Neural cell (in vitro differentiated cells): ENCODE measurements around the gene HMCN2. TPM values are rescaled to one million over a fixed set of nuclear protein-coding genes. Genes with fewer than 3 reads are reported as not detected.
"Not testable (repeated sequence)": the region's sequence is repeated elsewhere in the genome, so short reads cannot be mapped to it uniquely, and the experiment has no call there.

ENCODE experiments used
- H2AFZ ChIP-seq: fragments of 200-600, 300-800 bp; sonication (generic), shearing (Covaris generic); 2 replicates; pipeline ENCODE4 v1.6.0; 2014; ENCODE audit warnings: low read depth, mild to moderate bottlenecking, antibody characterized with exemption, low read length, moderate library complexity
- H3F3A ChIP-seq: fragments of 200-600 bp; shearing (Covaris generic); 2 replicates; pipeline ENCODE4 v1.6.1; 2016; ENCODE audit warnings: mild to moderate bottlenecking, moderate library complexity, mixed read lengths, antibody characterized with exemption, low read length; ENCODE audit not compliant: insufficient read depth, poor library complexity, severe bottlenecking
- H3K27ac ChIP-seq: fragments of 200-600, 300-800 bp; sonication (generic), shearing (Covaris generic); 2 replicates; pipeline ENCODE4 v1.5.1; 2014; ENCODE audit warnings: mild to moderate bottlenecking, low read length, moderate library complexity
- H3K27me3 ChIP-seq: fragments of 300-800, 200-600 bp; sonication (generic), shearing (Covaris generic); 2 replicates; pipeline ENCODE4 v1.6.0; 2014; ENCODE audit warnings: mild to moderate bottlenecking, low read depth, low read length, moderate library complexity; ENCODE audit not compliant: insufficient read depth
- H3K36me3 ChIP-seq: fragments of 300-800, 200-600 bp; sonication (generic), shearing (Covaris generic); 2 replicates; pipeline ENCODE4 v1.5.1; 2014; ENCODE audit warnings: mild to moderate bottlenecking, antibody characterized with exemption, low read length, moderate library complexity; ENCODE audit not compliant: insufficient read depth
- H3K4me2 ChIP-seq: fragments of 300-800, 200-600 bp; sonication (generic), shearing (Covaris generic); 2 replicates; pipeline ENCODE4 v1.6.0; 2014; ENCODE audit warnings: mild to moderate bottlenecking, low read length
- H3K4me3 ChIP-seq: fragments of 300-800, 200-600 bp; sonication (generic), shearing (Covaris generic); 2 replicates; pipeline ENCODE4 v1.5.1; 2014; ENCODE audit warnings: mild to moderate bottlenecking, low read length, moderate library complexity
- H3K79me2 ChIP-seq: fragments of 200-600 bp; shearing (Covaris generic); replicated peaks from 2 replicates; pipeline ENCODE4 v1.6.0; 2014; ENCODE audit warnings: mild to moderate bottlenecking, low read length, moderate library complexity; ENCODE audit not compliant: insufficient read depth
- H3K9ac ChIP-seq: fragments of 300-800, 200-600 bp; sonication (generic), shearing (Covaris generic); 2 replicates; pipeline ENCODE4 v1.6.1; 2016; ENCODE audit warnings: mild to moderate bottlenecking, low read length, mixed read lengths
- H3K9me2 ChIP-seq: fragments of 200-600 bp; shearing (Covaris generic); 2 replicates; pipeline ENCODE4 v1.6.1; 2016; ENCODE audit warnings: mild to moderate bottlenecking, low read length, mixed read lengths; ENCODE audit not compliant: insufficient read depth
- H3K9me3 ChIP-seq: fragments of 200-600, 300-800 bp; sonication (generic), shearing (Covaris generic); 2 replicates; pipeline ENCODE4 v1.6.1; 2016; ENCODE audit warnings: mild to moderate bottlenecking, mixed run types, low read length, moderate library complexity, mixed read lengths
- H4K20me1 ChIP-seq: fragments of 200-600 bp; shearing (Covaris generic); 2 replicates; pipeline ENCODE4 v1.6.1; 2016; ENCODE audit warnings: mild to moderate bottlenecking, mixed run types; ENCODE audit not compliant: insufficient read depth
- EP300 ChIP-seq: fragments of 450-650 bp; conservative IDR thresholded peaks from 2 replicates; pipeline ENCODE4 v1.6.1; 2014; ENCODE audit warnings: antibody characterized with exemption, mild to moderate bottlenecking, moderate library complexity; ENCODE audit not compliant: poor library complexity, severe bottlenecking
- EZH2 ChIP-seq: fragments of 200-600, 300-800 bp; shearing (Covaris generic), sonication (generic); IDR thresholded peaks from 2 replicates; pipeline ENCODE4 v1.6.1; 2014; ENCODE audit warnings: antibody characterized with exemption, low read length, borderline replicate concordance, mild to moderate bottlenecking; ENCODE audit not compliant: insufficient read depth, poor library complexity, severe bottlenecking
- MXI1 ChIP-seq: fragments of 450-650 bp; conservative IDR thresholded peaks from 2 replicates; pipeline ENCODE4 v1.6.1; 2014; ENCODE audit warnings: antibody characterized with exemption, mild to moderate bottlenecking; ENCODE audit not compliant: poor library complexity, severe bottlenecking
- POLR2AphosphoS5 ChIP-seq: IDR thresholded peaks from 2 replicates; pipeline ENCODE4 v1.6.1; 2012
- RAD21 ChIP-seq: fragments of 450-650 bp; conservative IDR thresholded peaks from 2 replicates; pipeline ENCODE4 v1.6.1; 2014; ENCODE audit warnings: antibody characterized with exemption, mild to moderate bottlenecking, moderate library complexity
- SMC3 ChIP-seq: fragments of 450-650 bp; conservative IDR thresholded peaks from 2 replicates; pipeline ENCODE4 v1.6.1; 2014; ENCODE audit warnings: antibody characterized with exemption, mild to moderate bottlenecking, moderate library complexity; ENCODE audit not compliant: poor library complexity
- TAF1 ChIP-seq: IDR thresholded peaks from 2 replicates; pipeline ENCODE4 v1.6.1; 2012; ENCODE audit warnings: low read depth
- polyA plus RNA-seq: library from polyadenylated mRNA; depleted of rRNA; stranded (reverse); fragments of >200 nt; gene quantifications from 2 replicates; pipeline ENCODE4 v1.2.3, GENCODE V29; 2014
- TF ChIP-seq, protein P1 (sequence below): fragments of 450-650 bp; IDR thresholded peaks from 2 replicates; pipeline ENCODE4 v1.5.1; 2014; ENCODE audit warnings: antibody characterized with exemption, mild to moderate bottlenecking, moderate library complexity; ENCODE audit not compliant: poor library complexity, severe bottlenecking
- TF ChIP-seq, protein P2 (sequence below): IDR thresholded peaks from 2 replicates; pipeline ENCODE4 v1.6.1; 2012; ENCODE audit warnings: borderline replicate concordance

HMCN2 gene
- polyA plus RNA-seq, 1 donor from 2014 or later, result 1.7 TPM

DNA sequence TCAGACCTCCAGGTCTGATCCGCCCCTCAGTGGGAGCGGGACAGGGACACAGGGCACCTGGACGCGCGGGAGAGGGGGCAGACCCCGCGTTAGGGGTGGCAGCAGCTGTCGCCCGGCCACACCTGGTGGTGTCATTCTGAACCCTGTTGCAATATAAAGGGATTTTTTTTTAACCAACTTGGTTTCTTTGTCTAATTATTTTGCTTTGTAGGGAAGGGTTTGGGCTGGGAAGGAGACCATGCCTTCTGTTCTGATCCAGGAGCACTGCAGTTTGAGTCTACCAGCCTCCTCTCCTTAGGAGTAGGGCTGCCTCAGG, 168.3 kb downstream of the HMCN2 start:
- no peaks in the 10 kb centered on the region for H3K79me2 ChIP-seq
- no peak overlapping the region for H3K9ac ChIP-seq
- no peak overlapping the region for H3K27ac ChIP-seq
- TF ChIP-seq EP300, result no peak
- no peak for TF ChIP-seq MXI1
- no peak for TF ChIP-seq TAF1
- TF ChIP-seq SMC3, result no peak
- TF ChIP-seq, protein P1, sequence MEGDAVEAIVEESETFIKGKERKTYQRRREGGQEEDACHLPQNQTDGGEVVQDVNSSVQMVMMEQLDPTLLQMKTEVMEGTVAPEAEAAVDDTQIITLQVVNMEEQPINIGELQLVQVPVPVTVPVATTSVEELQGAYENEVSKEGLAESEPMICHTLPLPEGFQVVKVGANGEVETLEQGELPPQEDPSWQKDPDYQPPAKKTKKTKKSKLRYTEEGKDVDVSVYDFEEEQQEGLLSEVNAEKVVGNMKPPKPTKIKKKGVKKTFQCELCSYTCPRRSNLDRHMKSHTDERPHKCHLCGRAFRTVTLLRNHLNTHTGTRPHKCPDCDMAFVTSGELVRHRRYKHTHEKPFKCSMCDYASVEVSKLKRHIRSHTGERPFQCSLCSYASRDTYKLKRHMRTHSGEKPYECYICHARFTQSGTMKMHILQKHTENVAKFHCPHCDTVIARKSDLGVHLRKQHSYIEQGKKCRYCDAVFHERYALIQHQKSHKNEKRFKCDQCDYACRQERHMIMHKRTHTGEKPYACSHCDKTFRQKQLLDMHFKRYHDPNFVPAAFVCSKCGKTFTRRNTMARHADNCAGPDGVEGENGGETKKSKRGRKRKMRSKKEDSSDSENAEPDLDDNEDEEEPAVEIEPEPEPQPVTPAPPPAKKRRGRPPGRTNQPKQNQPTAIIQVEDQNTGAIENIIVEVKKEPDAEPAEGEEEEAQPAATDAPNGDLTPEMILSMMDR, result no peak
- TF ChIP-seq, protein P2, sequence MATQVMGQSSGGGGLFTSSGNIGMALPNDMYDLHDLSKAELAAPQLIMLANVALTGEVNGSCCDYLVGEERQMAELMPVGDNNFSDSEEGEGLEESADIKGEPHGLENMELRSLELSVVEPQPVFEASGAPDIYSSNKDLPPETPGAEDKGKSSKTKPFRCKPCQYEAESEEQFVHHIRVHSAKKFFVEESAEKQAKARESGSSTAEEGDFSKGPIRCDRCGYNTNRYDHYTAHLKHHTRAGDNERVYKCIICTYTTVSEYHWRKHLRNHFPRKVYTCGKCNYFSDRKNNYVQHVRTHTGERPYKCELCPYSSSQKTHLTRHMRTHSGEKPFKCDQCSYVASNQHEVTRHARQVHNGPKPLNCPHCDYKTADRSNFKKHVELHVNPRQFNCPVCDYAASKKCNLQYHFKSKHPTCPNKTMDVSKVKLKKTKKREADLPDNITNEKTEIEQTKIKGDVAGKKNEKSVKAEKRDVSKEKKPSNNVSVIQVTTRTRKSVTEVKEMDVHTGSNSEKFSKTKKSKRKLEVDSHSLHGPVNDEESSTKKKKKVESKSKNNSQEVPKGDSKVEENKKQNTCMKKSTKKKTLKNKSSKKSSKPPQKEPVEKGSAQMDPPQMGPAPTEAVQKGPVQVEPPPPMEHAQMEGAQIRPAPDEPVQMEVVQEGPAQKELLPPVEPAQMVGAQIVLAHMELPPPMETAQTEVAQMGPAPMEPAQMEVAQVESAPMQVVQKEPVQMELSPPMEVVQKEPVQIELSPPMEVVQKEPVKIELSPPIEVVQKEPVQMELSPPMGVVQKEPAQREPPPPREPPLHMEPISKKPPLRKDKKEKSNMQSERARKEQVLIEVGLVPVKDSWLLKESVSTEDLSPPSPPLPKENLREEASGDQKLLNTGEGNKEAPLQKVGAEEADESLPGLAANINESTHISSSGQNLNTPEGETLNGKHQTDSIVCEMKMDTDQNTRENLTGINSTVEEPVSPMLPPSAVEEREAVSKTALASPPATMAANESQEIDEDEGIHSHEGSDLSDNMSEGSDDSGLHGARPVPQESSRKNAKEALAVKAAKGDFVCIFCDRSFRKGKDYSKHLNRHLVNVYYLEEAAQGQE, result no peak
- no peak for TF ChIP-seq EZH2
- H3K4me3 ChIP-seq, result peak overlapping the region; percentile 67
- H3K27me3 ChIP-seq, result peaks cover 27% of the 10 kb centered on the region
- H3K4me2 ChIP-seq, result no peak overlapping the region
- H3K9me3 ChIP-seq, result no peaks in the 10 kb centered on the region
- H3F3A ChIP-seq, result no peaks in the 10 kb centered on the region
- H2AFZ ChIP-seq, result no peak overlapping the region
- H3K36me3 ChIP-seq, result no peaks in the 10 kb centered on the region
- H3K9me2 ChIP-seq, result no peaks in the 10 kb centered on the region
- no peaks in the 10 kb centered on the region for H4K20me1 ChIP-seq

DNA sequence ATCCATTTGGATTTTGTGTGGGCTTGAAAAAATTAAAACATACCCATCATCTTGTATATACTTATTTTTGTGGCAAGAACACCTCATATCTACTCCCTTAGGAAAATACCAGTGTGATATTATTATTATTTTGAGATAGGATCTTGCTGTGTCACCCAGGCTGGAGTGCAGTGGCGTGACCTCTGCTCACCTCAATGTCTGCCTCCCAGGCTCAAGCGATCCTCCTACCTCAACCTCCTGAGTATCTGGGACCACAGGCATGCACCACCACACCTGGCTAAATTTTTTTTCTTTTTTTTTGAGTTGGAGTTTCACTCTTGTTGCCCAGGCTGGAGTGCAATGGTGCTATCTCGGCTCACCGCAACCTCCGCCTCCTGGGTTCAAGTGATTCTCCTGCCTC, 169.1 kb downstream of the HMCN2 start:
- H3K4me2 ChIP-seq, H2AFZ ChIP-seq, H3K27ac ChIP-seq, H3K9ac ChIP-seq, H3K9me3 ChIP-seq, H3F3A ChIP-seq, H3K4me3 ChIP-seq, H3K36me3 ChIP-seq, H3K9me2 ChIP-seq, H3K79me2 ChIP-seq, H4K20me1 ChIP-seq: not testable (repeated sequence)
- H3K27me3 ChIP-seq, result peaks cover 27% of the 10 kb centered on the region

DNA sequence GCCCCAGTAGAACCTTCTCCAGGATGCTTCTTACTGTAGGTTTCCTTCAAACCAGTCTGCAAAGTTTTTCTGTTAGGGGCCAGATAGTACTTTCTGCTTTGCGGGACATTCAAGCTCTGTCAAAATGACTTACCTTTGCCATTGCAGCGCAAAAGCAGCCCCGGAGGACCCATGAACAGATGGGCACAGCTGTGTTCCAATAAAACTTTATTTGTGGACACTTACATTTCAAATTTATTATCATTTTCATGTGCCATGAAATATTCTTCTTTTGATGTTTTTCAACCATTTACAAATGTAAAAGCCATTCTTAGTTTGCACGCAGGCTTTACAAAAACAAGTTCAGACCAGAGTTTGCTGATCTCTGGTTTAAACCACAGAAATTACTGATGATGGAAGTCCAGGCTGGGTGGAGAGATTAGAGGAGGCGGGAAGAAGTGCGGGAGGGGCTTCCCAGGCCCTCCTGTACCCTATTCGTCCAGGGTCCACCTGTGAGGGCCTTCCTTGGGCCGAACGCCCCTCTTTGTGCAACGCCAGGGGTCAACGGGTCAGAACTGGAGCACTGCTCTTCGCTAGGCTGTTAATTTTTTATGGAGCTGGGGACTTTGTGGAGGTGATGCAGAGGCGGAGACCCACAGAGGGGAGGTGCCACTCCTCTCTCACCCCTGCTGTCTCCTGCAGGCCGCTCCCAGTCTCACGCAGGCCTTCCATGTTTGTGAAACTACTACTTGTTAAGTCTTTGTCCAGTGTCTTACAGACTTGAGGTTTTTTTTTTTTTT, 171.6 kb downstream of the HMCN2 start:
- H3K36me3 ChIP-seq, result no peaks in the 10 kb centered on the region

More for the DNA sequence above, 171.6 kb downstream of the HMCN2 start:
- H3K9ac ChIP-seq, result no peak overlapping the region
- no peaks in the 10 kb centered on the region for H3K9me2 ChIP-seq
- H3K9me3 ChIP-seq, result no peaks in the 10 kb centered on the region
- H3K79me2 ChIP-seq, result no peaks in the 10 kb centered on the region
- H3K27ac ChIP-seq, result no peak overlapping the region
- peaks cover 24% of the 10 kb centered on the region for H3K27me3 ChIP-seq
- no peak overlapping the region for H3K4me3 ChIP-seq
- H4K20me1 ChIP-seq, result no peaks in the 10 kb centered on the region
- H3F3A ChIP-seq, result no peaks in the 10 kb centered on the region
- TF ChIP-seq RAD21 (no peak), EP300 (no peak), EZH2 (no peak), POLR2AphosphoS5 (no peak), MXI1 (no peak)
- TF ChIP-seq, protein P1, result no peak
- H2AFZ ChIP-seq, result no peak overlapping the region
- H3K4me2 ChIP-seq, result no peak overlapping the region
